NCI-H526 treated with DMSO at 0.1 percent for 48 hours (cell line): ENCODE results near the gene ZBTB22.
"Not testable (repeated sequence)": the region's sequence is repeated elsewhere in the genome, so short reads cannot be mapped to it uniquely, and the experiment has no call there.

Experiments used
- DNase-seq: peaks from one replicate; lab custom pipeline; 2025; lab: John Stamatoyannopoulos, UW

Gene ZBTB22

GRCh38 chr6:33299237-33299944 is 18.2 kb downstream of the ZBTB22 start:
- DNase-seq = peak; percentile 89

DNA sequence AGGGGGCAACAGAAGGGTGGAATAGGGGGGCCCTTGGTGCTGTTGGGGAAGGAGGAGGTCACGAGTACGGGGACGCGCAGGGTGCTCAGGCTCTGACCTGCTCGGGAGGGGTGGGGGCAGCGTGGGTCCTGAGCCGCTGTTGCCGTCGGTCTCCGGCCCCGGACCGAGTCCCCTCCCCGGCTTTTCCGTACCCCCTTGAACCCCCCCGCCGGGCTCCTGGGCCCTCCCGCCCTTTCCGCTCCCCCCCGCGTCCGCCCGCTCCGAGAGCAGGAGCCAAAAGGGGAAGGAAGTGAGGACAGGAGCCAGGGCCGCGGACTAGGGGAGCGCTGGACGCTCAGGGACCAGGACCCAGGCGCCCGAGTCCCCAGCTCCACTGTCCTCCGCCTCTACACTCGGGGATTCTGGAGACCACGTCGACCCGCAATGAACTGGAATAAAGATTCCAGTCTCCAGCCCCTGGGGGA is 18.7 kb downstream of the ZBTB22 start, which contains the start of gene RGL2:
TSS of gene RGL2 (minus strand) at position 170 of the 464 bp plus-strand sequence. CDS start 332 bp downstream, outside the sequence.
- no peak for DNase-seq

DNA sequence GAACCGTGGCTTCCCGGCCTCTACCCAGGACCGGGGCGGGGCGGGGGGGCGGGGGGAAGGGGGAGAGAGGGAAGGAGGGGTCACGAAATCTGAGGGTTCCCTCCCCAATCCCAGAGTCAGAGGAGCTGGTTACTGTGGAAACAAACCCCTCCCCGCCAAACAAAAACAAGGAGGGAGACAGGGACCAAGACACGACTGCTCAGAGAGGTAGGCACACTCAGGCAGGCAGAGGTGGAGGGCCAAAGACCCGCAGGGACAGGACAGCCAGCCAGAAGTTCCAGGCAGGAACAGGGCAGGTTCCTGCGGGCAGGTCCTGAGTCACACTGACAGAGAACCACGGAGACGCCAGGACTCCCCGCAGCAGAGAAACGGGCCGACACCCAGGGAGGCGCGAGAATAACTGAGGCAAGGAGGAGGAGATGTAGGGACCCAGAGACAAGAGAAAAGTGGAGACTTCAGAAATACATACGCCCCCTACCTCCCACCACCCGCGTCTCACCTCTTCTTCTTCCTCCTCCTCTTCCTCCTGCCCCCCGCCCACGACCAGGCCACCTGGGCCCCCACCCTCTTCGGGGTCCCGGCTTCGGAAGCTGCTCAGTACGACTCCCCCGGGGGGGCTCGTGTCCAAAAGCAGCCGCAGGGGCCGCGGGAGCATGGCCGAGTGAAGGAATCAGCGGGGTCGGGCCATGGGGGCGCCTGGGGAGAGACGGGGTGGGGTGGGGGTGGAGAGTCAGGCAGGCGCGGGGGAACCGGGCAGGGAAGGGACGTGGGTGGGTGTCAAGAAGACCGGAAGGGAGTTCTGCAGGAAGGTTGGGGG is 19.4 kb downstream of the ZBTB22 start:
- DNase-seq = peak; percentile 30

DNA sequence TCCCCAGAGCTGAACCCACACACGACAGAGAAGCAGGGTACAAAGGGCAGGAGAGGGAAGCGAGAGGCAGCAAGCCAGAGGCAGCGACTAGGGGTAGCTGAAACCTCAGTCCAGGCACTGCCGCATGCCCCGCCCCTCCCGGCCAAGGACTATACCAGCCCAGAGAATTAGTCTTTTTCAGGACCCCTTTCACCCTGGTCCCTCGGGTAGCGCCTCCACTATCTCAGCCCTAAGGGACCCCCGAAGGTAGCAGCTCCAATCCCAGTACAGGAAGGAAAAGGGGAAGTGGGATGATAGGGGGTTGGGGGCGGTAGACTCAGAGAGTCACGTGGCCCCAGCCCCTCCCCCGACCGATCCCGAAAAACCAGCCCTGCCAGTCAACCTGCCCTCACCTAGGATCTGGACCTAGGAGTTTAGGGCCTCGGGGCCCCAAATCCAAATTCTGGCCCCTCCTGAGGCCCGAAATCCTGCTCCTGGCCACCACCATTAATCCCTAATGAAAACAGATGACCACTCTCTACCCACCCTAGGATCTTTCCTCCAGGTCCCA is 20.1 kb downstream of the ZBTB22 start:
- no peak for DNase-seq

- DNase-seq = no peak
Observed at GRCh38 chr6:33296797-33297405, 20.6 kb downstream of the ZBTB22 start.

GRCh38 chr6:33295621-33296369 is 21.7 kb downstream of the ZBTB22 start:
- no peak for DNase-seq

- DNase-seq = no peak
Observed at GRCh38 chr6:33294086-33294823, 23.3 kb downstream of the ZBTB22 start.

DNA sequence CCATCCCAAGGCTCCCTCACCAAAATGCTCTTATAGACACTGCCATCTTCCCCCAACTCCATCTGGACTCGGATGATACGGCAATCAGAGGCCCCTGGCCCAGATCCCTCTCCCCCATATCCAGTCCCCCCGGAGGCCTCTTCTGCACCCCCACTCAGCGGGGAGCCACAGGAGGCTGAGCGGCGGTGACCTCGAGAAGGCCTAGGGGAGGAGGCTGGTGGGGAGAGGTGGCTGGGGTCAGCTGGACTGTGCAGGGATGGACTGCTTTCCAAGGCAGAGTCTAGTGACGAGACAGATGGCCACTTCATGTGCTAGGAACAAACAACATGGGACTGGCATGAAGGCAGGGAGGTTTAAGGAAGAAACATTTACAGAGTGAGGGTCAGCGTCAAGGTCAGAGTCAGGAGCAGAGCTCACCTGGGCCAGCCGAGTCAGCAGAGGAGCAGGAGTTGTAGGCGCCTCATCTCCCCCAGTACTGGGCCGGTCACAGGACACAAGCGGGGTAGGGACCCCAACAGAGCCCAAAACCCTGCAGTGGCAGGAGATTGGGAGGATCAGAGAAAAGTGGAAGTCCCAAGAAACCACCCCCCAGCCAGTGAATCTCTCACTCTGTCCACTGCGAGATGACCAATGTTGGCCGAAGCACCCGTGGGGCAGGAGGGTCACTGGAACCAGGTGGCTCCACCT is 24.4 kb downstream of the ZBTB22 start:
- DNase-seq = no peak

DNA sequence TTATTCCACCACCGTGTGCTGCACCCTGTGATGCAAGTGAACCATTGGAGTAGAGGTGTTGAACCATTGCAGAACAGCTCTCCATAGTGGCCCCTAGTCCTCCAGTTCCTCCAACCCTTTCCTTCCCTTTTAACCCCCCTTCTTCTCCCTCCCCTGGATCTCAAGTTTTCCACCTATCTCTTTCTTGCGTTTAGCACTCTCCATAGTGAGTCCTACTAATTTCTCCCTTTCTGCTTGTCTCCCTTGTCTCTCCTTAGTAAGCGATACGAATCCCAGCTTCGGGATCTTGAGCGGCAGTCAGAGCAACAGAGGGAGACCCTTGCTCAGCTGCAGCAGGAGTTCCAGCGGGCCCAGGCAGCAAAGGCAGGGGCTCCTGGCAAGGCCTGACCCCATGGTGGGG is 27.1 kb downstream of the ZBTB22 start:
- no peak for DNase-seq

DNA sequence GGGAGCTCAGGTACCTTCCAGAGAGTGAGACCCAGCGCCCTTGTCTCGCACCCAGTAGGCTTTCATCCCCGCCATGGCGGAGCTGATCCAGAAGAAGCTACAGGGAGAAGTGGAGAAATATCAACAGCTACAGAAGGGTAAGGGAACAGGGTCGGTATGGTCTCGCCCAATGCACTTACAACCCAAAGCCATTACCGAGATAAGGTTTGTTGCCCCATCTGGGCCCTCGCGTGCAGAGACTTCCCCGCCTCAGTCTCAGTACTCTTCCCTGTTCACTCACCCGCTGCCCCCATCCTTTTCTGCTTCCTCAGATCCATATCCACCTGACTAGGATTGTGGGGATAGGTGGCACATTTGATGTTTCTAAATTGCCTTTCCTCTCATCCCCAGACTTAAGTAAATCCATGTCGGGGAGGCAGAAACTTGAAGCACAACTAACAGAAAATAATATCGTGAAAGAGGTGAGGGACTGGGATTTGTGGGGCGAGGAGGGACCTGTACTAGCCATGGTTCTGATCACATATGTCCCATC is 27.7 kb downstream of the ZBTB22 start:
- DNase-seq = no peak

GRCh38 chr6:33288921-33289783 is 28.4 kb downstream of the ZBTB22 start, which contains the start of the genes PFDN6 and WDR46:
TSS of gene PFDN6 (plus strand) at chr6:33289601. CDS start at chr6:33289857, 256 bp downstream.
TSS of gene WDR46 (minus strand) at chr6:33289239. CDS start at chr6:33289170, 69 bp downstream.
- peak; percentile 92 for DNase-seq

- no peak for DNase-seq
Observed at GRCh38 chr6:33288141-33288920, 29.2 kb downstream of the ZBTB22 start.

DNA sequence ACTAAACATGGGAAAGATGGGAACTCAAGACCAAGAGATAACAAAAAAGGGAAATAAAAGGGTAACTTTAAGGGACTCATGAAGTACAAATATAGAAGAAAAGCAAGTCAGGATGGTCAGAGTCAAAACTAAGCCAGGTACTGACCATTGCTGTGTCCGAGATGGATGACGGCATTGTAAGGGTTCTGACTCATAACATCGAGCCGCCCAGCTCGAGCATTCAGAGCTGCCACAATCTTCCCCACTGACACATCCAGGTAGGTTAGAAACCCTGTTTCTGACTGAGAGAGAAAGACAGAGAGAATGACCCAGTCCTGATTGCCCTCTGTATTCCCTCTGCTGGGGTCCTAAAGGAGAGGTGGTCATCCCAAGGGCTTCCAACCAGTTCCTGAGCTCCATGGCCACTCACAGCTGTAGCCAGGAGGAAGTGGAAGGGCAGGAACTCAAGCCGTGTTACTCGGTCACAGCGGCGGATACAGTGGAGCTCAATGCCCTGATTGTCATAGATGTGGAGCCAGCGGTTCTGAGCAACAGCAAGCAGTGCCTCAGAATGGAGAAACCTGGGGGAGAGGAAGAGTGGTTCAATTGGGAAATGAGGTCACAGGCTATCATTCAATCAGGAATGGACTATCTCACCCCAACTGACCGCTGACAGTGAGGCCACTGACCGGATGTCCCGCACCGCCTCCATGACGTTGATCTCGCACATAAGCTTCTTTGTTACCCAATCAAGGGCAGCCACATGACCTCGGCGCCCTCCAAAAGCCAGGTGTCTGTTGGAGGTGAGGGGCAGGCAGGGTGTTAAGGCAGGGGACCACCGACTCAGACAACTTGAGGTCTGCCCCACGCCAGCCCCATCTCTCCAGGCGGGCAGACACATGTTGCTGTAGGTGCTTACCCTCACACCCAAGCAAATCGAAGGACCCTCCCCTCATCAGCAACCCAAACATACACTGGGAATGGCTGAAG is 30.3 kb downstream of the ZBTB22 start:
- no peak for DNase-seq

DNA sequence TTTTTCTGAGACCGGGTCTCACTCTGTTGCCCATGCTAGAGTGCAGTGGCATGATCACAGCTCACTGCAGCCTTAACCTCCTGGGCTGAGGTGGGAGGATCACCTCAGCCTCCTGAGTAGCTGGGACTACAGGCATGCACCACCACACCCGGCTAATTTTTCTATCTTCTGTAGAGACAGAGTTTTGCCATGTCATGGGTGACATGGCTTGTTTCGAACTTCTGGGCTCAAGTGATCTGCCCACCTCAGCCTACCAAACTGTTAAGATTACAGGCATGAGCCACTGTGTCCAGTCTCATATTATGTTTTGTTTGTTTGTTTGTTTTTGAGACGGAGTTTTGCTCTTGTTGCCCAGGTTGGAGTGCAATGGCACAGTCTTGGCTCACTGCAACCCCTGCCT is 32.3 kb downstream of the ZBTB22 start:
- DNase-seq = not testable (repeated sequence)

DNA sequence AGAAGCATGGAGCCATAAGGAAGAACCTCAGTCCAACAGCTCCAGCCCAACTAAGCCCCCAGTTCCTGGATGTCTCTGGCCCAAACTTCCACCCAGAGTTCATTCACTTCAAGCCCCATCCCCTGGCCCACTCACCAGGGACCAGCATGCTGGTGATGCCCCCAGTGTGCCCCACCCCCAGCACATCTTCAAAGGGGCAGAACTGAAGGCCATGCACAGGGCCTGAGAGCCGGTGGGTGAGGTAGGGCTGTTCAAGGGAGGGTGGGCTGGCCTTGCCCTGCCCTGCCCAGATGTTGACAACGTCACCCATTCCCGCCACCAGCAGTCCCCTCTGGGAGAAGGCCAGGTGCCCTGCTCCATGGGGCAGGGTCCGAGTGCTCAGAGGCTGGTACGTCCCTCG is 37.0 kb downstream of the ZBTB22 start:
- no peak for DNase-seq

GRCh38 chr6:33279971-33280511 is 37.5 kb downstream of the ZBTB22 start:
- DNase-seq = peak; percentile 48
